SU-DHL-6 (cell line): ENCODE measurements around the gene OR4D11.

ENCODE experiments used
- EZH2phosphoT487 ChIP-seq: fragments of 200-600 bp; sonication (generic), shearing (Covaris generic); conservative IDR thresholded peaks from 2 replicates; pipeline ENCODE4 v1.6.1; 2018; ENCODE audit warnings: mild to moderate bottlenecking, antibody characterized with exemption, low read length, moderate library complexity, mixed read lengths
- TF ChIP-seq, protein P1 (sequence below): fragments of 200-600 bp; sonication (generic); IDR thresholded peaks from one replicate; pipeline ENCODE4 v1.5.1; 2017; ENCODE audit warnings: antibody characterized with exemption, mild to moderate bottlenecking, low read length, moderate library complexity; ENCODE audit not compliant: insufficient read depth, poor library complexity, severe bottlenecking

DNA sequence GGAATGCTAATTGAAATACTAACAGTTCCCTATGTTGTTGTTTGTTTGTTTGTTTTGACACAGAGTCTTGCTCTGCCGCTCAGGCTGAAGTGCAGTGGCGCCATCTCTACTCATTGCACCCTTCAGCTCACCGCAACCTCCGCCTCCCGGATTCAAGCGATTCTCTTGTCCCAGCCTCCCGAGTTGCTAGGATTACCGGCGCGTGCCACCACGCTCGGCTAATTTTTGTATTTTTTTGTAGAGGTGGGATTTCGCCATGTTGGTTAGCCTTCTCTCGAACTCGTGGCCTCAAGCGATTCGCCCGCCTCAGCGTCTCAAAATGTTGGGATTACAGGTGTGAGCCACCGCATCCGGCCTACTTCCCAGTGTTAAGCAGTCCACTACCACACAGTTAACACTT is 49.9 kb downstream of the OR4D11 start:
- TF ChIP-seq, protein P1, sequence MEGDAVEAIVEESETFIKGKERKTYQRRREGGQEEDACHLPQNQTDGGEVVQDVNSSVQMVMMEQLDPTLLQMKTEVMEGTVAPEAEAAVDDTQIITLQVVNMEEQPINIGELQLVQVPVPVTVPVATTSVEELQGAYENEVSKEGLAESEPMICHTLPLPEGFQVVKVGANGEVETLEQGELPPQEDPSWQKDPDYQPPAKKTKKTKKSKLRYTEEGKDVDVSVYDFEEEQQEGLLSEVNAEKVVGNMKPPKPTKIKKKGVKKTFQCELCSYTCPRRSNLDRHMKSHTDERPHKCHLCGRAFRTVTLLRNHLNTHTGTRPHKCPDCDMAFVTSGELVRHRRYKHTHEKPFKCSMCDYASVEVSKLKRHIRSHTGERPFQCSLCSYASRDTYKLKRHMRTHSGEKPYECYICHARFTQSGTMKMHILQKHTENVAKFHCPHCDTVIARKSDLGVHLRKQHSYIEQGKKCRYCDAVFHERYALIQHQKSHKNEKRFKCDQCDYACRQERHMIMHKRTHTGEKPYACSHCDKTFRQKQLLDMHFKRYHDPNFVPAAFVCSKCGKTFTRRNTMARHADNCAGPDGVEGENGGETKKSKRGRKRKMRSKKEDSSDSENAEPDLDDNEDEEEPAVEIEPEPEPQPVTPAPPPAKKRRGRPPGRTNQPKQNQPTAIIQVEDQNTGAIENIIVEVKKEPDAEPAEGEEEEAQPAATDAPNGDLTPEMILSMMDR: no peak
- no peak for TF ChIP-seq EZH2phosphoT487
